IMR-90 (cell line): ENCODE measurements around the gene DOCK1.

Experiments
- BHLHE40 ChIP-seq: fragments of 150-350 bp; IDR thresholded peaks from 2 replicates; pipeline ENCODE4 v1.6.1; 2016; ENCODE audit warnings: mild to moderate bottlenecking, low read depth, low read length
- CTCF ChIP-seq: conservative IDR thresholded peaks from 2 replicates; pipeline ENCODE4 v1.5.1; 2012; ENCODE audit warnings: mild to moderate bottlenecking, low read depth, low read length, improper control_type of control experiment
- ELK1 ChIP-seq: fragments of 150-350 bp; IDR thresholded peaks from 2 replicates; pipeline ENCODE4 v1.6.1; 2016; ENCODE audit warnings: low read depth, mild to moderate bottlenecking, low read length, moderate library complexity, borderline replicate concordance
- FOS ChIP-seq: fragments of 150-350 bp; IDR thresholded peaks from 2 replicates; pipeline ENCODE4 v1.6.1; 2016; ENCODE audit warnings: low read depth, low read length
- MAZ ChIP-seq: IDR thresholded peaks from 2 replicates; pipeline ENCODE4 v1.6.1; 2012; ENCODE audit warnings: low read depth, mild to moderate bottlenecking, low read length, improper control_type of control experiment, moderate library complexity, borderline replicate concordance
- MXI1 ChIP-seq: IDR thresholded peaks from 2 replicates; pipeline ENCODE4 v1.6.1; 2012; ENCODE audit warnings: low read depth, mild to moderate bottlenecking, low read length, moderate library complexity, borderline replicate concordance
- POLR2A ChIP-seq: IDR thresholded peaks from 2 replicates; pipeline ENCODE4 v1.6.1; 2012; ENCODE audit warnings: mild to moderate bottlenecking, low read depth, low read length
- RAD21 ChIP-seq: IDR thresholded peaks from 2 replicates; pipeline ENCODE4 v1.6.1; 2012; ENCODE audit warnings: low read length, improper control_type of control experiment
- RFX5 ChIP-seq: IDR thresholded peaks from 2 replicates; pipeline ENCODE4 v1.8.0; 2012; ENCODE audit warnings: low read depth, mild to moderate bottlenecking, low read length, moderate library complexity
- SMC3 ChIP-seq: fragments of 150-350 bp; IDR thresholded peaks from 2 replicates; pipeline ENCODE4 v1.6.1; 2016; ENCODE audit warnings: low read depth, mild to moderate bottlenecking, antibody characterized with exemption, low read length, moderate library complexity

GRCh38 chr10:127345231-127345965 lies 440.2 kb downstream of the DOCK1 start:
- TF ChIP-seq CTCF (no peak), FOS (no peak), MXI1 (no peak), MAZ (no peak), RAD21 (no peak), POLR2A (no peak), BHLHE40 (no peak), SMC3 (no peak), ELK1 (no peak), RFX5 (no peak)
